K562 (cell line): ENCODE results near the gene EVPL. TPM values are rescaled to one million over a fixed set of nuclear protein-coding genes. Genes with fewer than 3 reads are reported as not detected.

Experiments
- ATAC-seq: fragments of 200-7000 bp; cut with Tn5 transposase; 3 replicates; pipeline ENCODE4 v1.9.1; 2020; ENCODE audit warnings: moderate library complexity
- BruUV-seq: library from RNA; stranded (reverse); fragments of 400-500 nt; replicated peaks from 2 replicates; lab custom pipeline; 2021; lab: Mats Ljungman, UMichigan
- CTCF ChIA-PET: fragments of 300-600 bp; formaldehyde crosslinking; extraction: SDS; loops from one replicate; lab custom pipeline; 2021; ENCODE audit warnings: low intra/inter-chr PET ratio; lab: Yijun Ruan, JAX
- POLR2A ChIA-PET: fragments of 300-600, 350-650 bp; sonication (Branson Sonifier 250); formaldehyde crosslinking; extraction: SDS; loops from one replicate; lab custom pipeline; 2021; ENCODE audit warnings: antibody characterized with exemption, inconsistent platforms; lab: Yijun Ruan, JAX
- DNase-seq, 4 experiments: peaks; one replicate each; pipeline versions ENCODE4 v3.0.0 to v3.0.0-alpha.2; 2011 to 2018; ENCODE audit warnings: low spot score in 3 of 4, mixed read lengths in 3 of 4; ENCODE audit errors: extremely low read depth in 1 of 4
- FAIRE-seq: peaks from 2 replicates; lab custom pipeline; 2011; peaks lifted over from hg19 to GRCh38; lab: Jason Lieb, UNC
- H2AFZ ChIP-seq: 2 replicates; pipeline ENCODE4 v1.6.0; 2011; ENCODE audit warnings: low read depth, low read length, control low read depth, inconsistent platforms
- H3K27ac ChIP-seq: fragments of 200-600 bp; 3 replicates; pipeline ENCODE4 v1.8.0; 2011; ENCODE audit warnings: low read depth, mild to moderate bottlenecking, control low read depth, inconsistent platforms, low read length, moderate library complexity, mixed read lengths; ENCODE audit errors: extremely low read depth
- H3K27me3 ChIP-seq, 2 experiments: fragments of 300-600 bp in 1 of 2; 2 replicates in 1 of 2; 3 replicates in 1 of 2; pipeline versions ENCODE4 v1.6.0 to v1.8.0; 2011; ENCODE audit warnings: inconsistent platforms in 2 of 2, low read length in 2 of 2, mild to moderate bottlenecking in 1 of 2, mixed read lengths in 1 of 2, moderate library complexity in 1 of 2; ENCODE audit not compliant: control insufficient read depth in 2 of 2, insufficient read depth in 2 of 2
- H3K36me3 ChIP-seq: fragments of 300-600 bp; 3 replicates; pipeline ENCODE4 v1.8.0; 2011; ENCODE audit warnings: mild to moderate bottlenecking, low read length, inconsistent platforms; ENCODE audit not compliant: control insufficient read depth, insufficient read depth
- H3K4me1 ChIP-seq, 2 experiments: fragments of 200-600 bp in 1 of 2; replicated peaks in 1 of 2; 2 replicates in 1 of 2; 3 replicates in 1 of 2; pipeline versions ENCODE4 v1.5.1 to v1.8.0; 2011; ENCODE audit warnings: inconsistent platforms in 2 of 2, low read length in 2 of 2, mild to moderate bottlenecking in 1 of 2, mixed read lengths in 1 of 2, moderate library complexity in 1 of 2; ENCODE audit not compliant: control insufficient read depth in 2 of 2, insufficient read depth in 2 of 2
- H3K4me2 ChIP-seq: 2 replicates; pipeline ENCODE4 v1.6.1; 2011; ENCODE audit warnings: low read length, control low read depth, inconsistent platforms, mixed read lengths; ENCODE audit not compliant: insufficient read depth
- H3K4me3 ChIP-seq: fragments of 200-600 bp; sonication (generic), shearing (Covaris generic); 2 replicates; pipeline ENCODE4 v1.5.1; 2016; ENCODE audit warnings: control low read depth, inconsistent platforms
- H3K79me2 ChIP-seq: fragments of 200-600 bp; 3 replicates; pipeline ENCODE4 v1.8.0; 2011; ENCODE audit warnings: low read length, inconsistent platforms; ENCODE audit not compliant: control insufficient read depth, insufficient read depth
- H3K9ac ChIP-seq, 2 experiments: 2 replicates each; pipeline versions ENCODE4 v1.6.0 to v1.6.1; 2011; ENCODE audit warnings: low read depth in 2 of 2, low read length in 2 of 2, control low read depth in 1 of 2, inconsistent platforms in 1 of 2, mild to moderate bottlenecking in 1 of 2, mixed read lengths in 1 of 2; ENCODE audit not compliant: insufficient read depth in 1 of 2
- H3K9me1 ChIP-seq: one replicate; pipeline ENCODE4 v1.6.0; 2011; ENCODE audit warnings: inconsistent platforms, mild to moderate bottlenecking, low read length, moderate library complexity; ENCODE audit not compliant: control insufficient read depth, insufficient read depth
- H3K9me3 ChIP-seq: replicated peaks from 2 replicates; pipeline ENCODE4 v1.5.1; 2011; ENCODE audit warnings: low read depth, low read length, inconsistent platforms; ENCODE audit not compliant: control insufficient read depth, insufficient read depth
- H4K20me1 ChIP-seq: replicated peaks from 2 replicates; pipeline ENCODE4 v1.6.1; 2011; ENCODE audit warnings: low read length, inconsistent platforms, mixed read lengths; ENCODE audit not compliant: control insufficient read depth, insufficient read depth
- EWSR1 ChIP-seq: fragments of 450-650 bp; IDR thresholded peaks from 2 replicates; pipeline ENCODE4 v1.6.1; 2018; ENCODE audit warnings: borderline replicate concordance, mild to moderate bottlenecking, low read depth, moderate library complexity; ENCODE audit not compliant: partially characterized antibody
- MAX ChIP-seq: sonication (generic); formaldehyde crosslinking; IDR thresholded peaks from 2 replicates; pipeline ENCODE4 v1.9.0; 2022; ENCODE audit warnings: mild to moderate bottlenecking, missing genetic modification reagents
- RUNX1 ChIP-seq: sonication (generic); IDR thresholded peaks from 2 replicates; pipeline ENCODE4 v1.6.1; 2016; ENCODE audit warnings: antibody characterized with exemption, low read depth
- SP2 ChIP-seq: IDR thresholded peaks from 2 replicates; pipeline ENCODE4 v1.6.1; 2011; ENCODE audit warnings: mild to moderate bottlenecking, low read depth, low read length, moderate library complexity; ENCODE audit not compliant: poor library complexity, severe bottlenecking; ENCODE audit errors: extremely low read depth
- ZFP36 ChIP-seq: fragments of 150-350 bp; IDR thresholded peaks from 2 replicates; pipeline ENCODE4 v1.6.1; 2018; ENCODE audit warnings: low read length, low read depth; ENCODE audit not compliant: partially characterized antibody
- ZNF324 ChIP-seq: fragments of 250-450 bp; sonication (Bioruptor Pico); IDR thresholded peaks from 2 replicates; pipeline ENCODE4 v1.4.0; 2020; ENCODE audit warnings: mild to moderate bottlenecking
- WGBS: fragments of 100-300 bp; shearing (Covaris generic); methylation state at CpG from one replicate; pipeline ENCODE4 v1.1.6; 2016; ENCODE audit warnings: low coverage, mixed read lengths; ENCODE audit not compliant: insufficient coverage; ENCODE audit errors: missing lambda C conversion rate; 5-methylcytosine and 5-hydroxymethylcytosine counted together
- in situ Hi-C: fragments of 300-500 bp; cut with MboI; formaldehyde crosslinking; loops from 4 replicates; pipeline ENCODE4 v1.15.0; 2018; ENCODE audit warnings: inconsistent platforms, mixed read lengths
- intact Hi-C: fragments of 100-400 bp; cut with micrococcal nuclease; formaldehyde crosslinking; loops from 2 replicates; pipeline ENCODE4 v1.14.2; 2022
- polyA plus RNA-seq, 8 experiments: library from polyadenylated mRNA; depleted of rRNA in 4 of 8; stranded (reverse) in 5 of 8; unstranded in 3 of 8; fragments of >200 nt; fragmentation: Nextera tagmentation in 2 of 8; fragmentation: Illumina TruSeq in 1 of 8; extraction: Ambion mirVana in 2 of 8; extraction: Trizol in 1 of 8; gene quantifications; 2 replicates each; pipeline versions ENCODE4 v1.2.1 to v1.2.3, GENCODE V29; 2011 to 2014; ENCODE audit warnings: inconsistent platforms in 1 of 8, missing spikeins in 1 of 8
- total RNA-seq, 7 experiments: library from RNA; depleted of rRNA in 6 of 7; stranded (reverse); fragments of >200 nt in 6 of 7; fragmentation: Illumina TruSeq in 2 of 7; extraction: Trizol in 2 of 7; gene quantifications; 2 replicates each; pipeline versions ENCODE4 v1.2.1 to v1.2.3, GENCODE V29; 2011 to 2021; ENCODE audit warnings: low replicate concordance in 1 of 7

The EVPL gene
- total and polyA plus RNA-seq, 9 of the 15 experiments (the other 6 are each of a cell fraction or from before 2014, with no cell fraction given) = 0.08 to 0.18 (median 0.16) TPM; not detected in 5

GRCh38 chr17:76033139-76033538 lies 6.0 kb upstream of the EVPL start:
- in situ Hi-C loops (no loop called here), intact Hi-C loops (no loop called here)
- TF ChIP-seq ZNF324 (peak; percentile 74), MAX (CRISPR knock-in tag) (no peak)
- Histone ChIP-seq H3K9ac (no peak overlapping the region), H2AFZ (no peak overlapping the region), H3K27me3 (no peaks in the 10 kb centered on the region), H3K4me1 (peaks cover 8 to 19% of the 10 kb centered on the region in 2 experiments), H3K9me3 (no peaks in the 10 kb centered on the region), H3K79me2 (no peaks in the 10 kb centered on the region), H3K4me2 (no peak overlapping the region), H3K27ac (no peak overlapping the region), H3K9me1 (no peaks in the 10 kb centered on the region), H4K20me1 (no peaks in the 10 kb centered on the region), H3K4me3 (no peak overlapping the region), H3K36me3 (peaks cover 5% of the 10 kb centered on the region; the same call in 1 of the 3 replicates)
- 69% methylated on average over 6 of the region's 6 CpGs for WGBS
- FAIRE-seq (no peak), DNase-seq (no peak), ATAC-seq (no peak)
- ChIA-PET CTCF (no interaction called here), POLR2A (interaction anchor here (0.6 to 0.7 kb wide), 2 partner anchors 241 to 246 kb away, joined by 3 read pairs; no protein-coding TSS in a partner anchor)
- no TSS peak for BruUV-seq

- in situ Hi-C loops = no loop called here
- BruUV-seq = no TSS peak
- no peaks in the 10 kb centered on the region for H3K79me2 ChIP-seq
- H3K4me2 ChIP-seq = no peak overlapping the region
- no peak overlapping the region for H3K27ac ChIP-seq
- H4K20me1 ChIP-seq = no peaks in the 10 kb centered on the region
- peaks cover 8 to 19% of the 10 kb centered on the region in 2 experiments for H3K4me1 ChIP-seq
- intact Hi-C loops = no loop called here
- H3K27me3 ChIP-seq = no peaks in the 10 kb centered on the region
- DNase-seq (no peak), ATAC-seq (no peak), FAIRE-seq (no peak)
- WGBS = 69% methylated on average over 5 of the region's 5 CpGs
- no peak overlapping the region for H2AFZ ChIP-seq
- CTCF ChIA-PET = no interaction called here
- POLR2A ChIA-PET = interaction anchor here (0.6 to 0.8 kb wide), 3 partner anchors 38 to 247 kb away, joined by 3 to 4 read pairs (median 3); no protein-coding TSS in a partner anchor
- TF ChIP-seq SP2 (no peak), RUNX1 (no peak), EWSR1 (no peak), ZFP36 (no peak)
- no peaks in the 10 kb centered on the region for H3K9me1 ChIP-seq
- H3K9me3 ChIP-seq = no peaks in the 10 kb centered on the region
- no peak overlapping the region for H3K9ac ChIP-seq
- no peak overlapping the region for H3K4me3 ChIP-seq
- H3K36me3 ChIP-seq = peaks cover under 1% of the 10 kb centered on the region; the same call in 1 of the 3 replicates
These were observed 5.6 kb upstream of the EVPL start for GRCh38 chr17:76032780-76033108.
